Uterus (tissue), 4 donors: ENCODE results near the gene SYT9. TPM values are rescaled to one million over a fixed set of nuclear protein-coding genes. Genes with fewer than 3 reads are reported as not detected.
A peak's percentile ranks its signal among the peaks of the same experiment; 100 is the strongest.

ENCODE experiments used
- DNase-seq, 2 donors: peaks; one replicate each; pipeline ENCODE4 v3.0.0-alpha.2; 2019 to 2020
- H3K27ac ChIP-seq, 2 donors: fragments of 200-600 bp; sonication (generic); 1 replicate in 1 of 2; 2 replicates in 1 of 2; pipeline ENCODE4 v1.5.1; 2016 to 2018
- H3K27me3 ChIP-seq, 2 donors: fragments of 200-600 bp; sonication (generic); one replicate each; pipeline ENCODE4 v1.5.1; 2018 to 2019; ENCODE audit warnings: control low read depth in 1 of 2
- H3K36me3 ChIP-seq, 2 donors: fragments of 200-600 bp; sonication (generic); one replicate each; pipeline ENCODE4 v1.5.1; 2019; ENCODE audit warnings: control low read depth in 1 of 2
- H3K4me1 ChIP-seq, 2 donors: fragments of 200-600 bp; sonication (generic); one replicate each; pipeline ENCODE4 v1.5.1; 2018 to 2019; ENCODE audit warnings: control low read depth in 1 of 2
- H3K4me3 ChIP-seq, 2 donors: fragments of 200-600 bp; sonication (generic); 1 replicate in 1 of 2; 2 replicates in 1 of 2; pipeline ENCODE4 v1.5.1; 2018 to 2019; ENCODE audit warnings: mild to moderate bottlenecking in 1 of 2
- H3K9me3 ChIP-seq, 2 donors: fragments of 200-600 bp; sonication (generic); one replicate each; pipeline ENCODE4 v1.5.1; 2019; ENCODE audit warnings: control low read depth in 1 of 2
- CTCF ChIP-seq, 4 experiments: fragments of 200-600 bp in 2 of 4; fragments of 450-650 bp in 2 of 4; sonication (generic) in 2 of 4; IDR thresholded peaks; one replicate each; pipeline ENCODE4 v1.5.1; 2016 to 2019; ENCODE audit warnings: antibody characterized with exemption in 4 of 4, mild to moderate bottlenecking in 2 of 4, moderate library complexity in 1 of 4
- POLR2A ChIP-seq, 2 donors: fragments of 450-650 bp; IDR thresholded peaks; one replicate each; pipeline ENCODE4 v1.6.1; 2016; ENCODE audit warnings: antibody characterized with exemption in 2 of 2, mild to moderate bottlenecking in 1 of 2, moderate library complexity in 1 of 2
- intact Hi-C: fragments of 100-400 bp; cut with DNase I; formaldehyde crosslinking; loops from one replicate; pipeline ENCODE4 v1.15.1; 2023; ENCODE audit warnings: low total_unique reads
- total RNA-seq, 4 donors: library from RNA; depleted of rRNA in 3 of 4; stranded (reverse); fragments of >200 nt in 3 of 4; gene quantifications; one replicate each; pipeline versions ENCODE4 v1.1.0 to v1.2.4, GENCODE V29; 2014 to 2023
- donor health status: DM: yes; HTN: yes; CAD: no.

SYT9 gene
- total RNA-seq, 4 donors from 2014 or later: 0.29 to 5.8 (median 3.0) TPM; not detected in 1

GRCh38 chr11:7484645-7485044, 232.9 kb downstream of the SYT9 start:
- Histone ChIP-seq H3K27ac (peak overlapping the region; percentile 53 to 68), H3K27me3 (no peaks in the 10 kb centered on the region), H3K9me3 (no peaks in the 10 kb centered on the region), H3K36me3 (no peaks in the 10 kb centered on the region), H3K4me3 (no peak overlapping the region), H3K4me1 (peaks cover 0 to 6% of the 10 kb centered on the region in 2 donors)
- no peak for DNase-seq
- intact Hi-C loops: no loop called here
- TF ChIP-seq CTCF (IDR thresholded peaks at IDR 0.05) (no peak), POLR2A (IDR thresholded peaks at IDR 0.05) (no peak)

- H3K4me1 ChIP-seq: peaks cover 0 to 6% of the 10 kb centered on the region in 2 donors
- peak within 1 kb of the TSS; percentile 53 to 68 for H3K27ac ChIP-seq
- peak; percentile 37 to 39 for DNase-seq
- no peaks in the 10 kb centered on the region for H3K36me3 ChIP-seq
- H3K27me3 ChIP-seq: no peaks in the 10 kb centered on the region
- H3K9me3 ChIP-seq: no peaks in the 10 kb centered on the region
- TF ChIP-seq CTCF (IDR thresholded peaks at IDR 0.05) (no peak), POLR2A (IDR thresholded peaks at IDR 0.05) (no peak)
- peak within 1 kb of the TSS; percentile 16 to 32 for H3K4me3 ChIP-seq
- intact Hi-C loops: no loop called here
These were observed 233.7 kb downstream of the SYT9 start, which contains the start of gene OLFML1 for GRCh38 chr11:7485186-7486097. OLFML1 (plus strand) TSS chr11:7485506; CDS start chr11:7485876, 370 bp downstream.

- Histone ChIP-seq H3K27me3 (no peaks in the 10 kb centered on the region), H3K4me1 (peaks cover 0 to 6% of the 10 kb centered on the region in 2 donors), H3K4me3 (peak overlapping the region; percentile 16 to 32), H3K9me3 (no peaks in the 10 kb centered on the region), H3K27ac (peak overlapping the region; percentile 53 to 68), H3K36me3 (no peaks in the 10 kb centered on the region)
- no peak for DNase-seq
- intact Hi-C loops: no loop called here
- TF ChIP-seq POLR2A (IDR thresholded peaks at IDR 0.05) (no peak), CTCF (IDR thresholded peaks at IDR 0.05) (no peak)
These were observed 234.5 kb downstream of the SYT9 start for GRCh38 chr11:7486098-7486780.

- no peak for TF ChIP-seq POLR2A (IDR thresholded peaks at IDR 0.05)
- no peak for TF ChIP-seq CTCF (IDR thresholded peaks at IDR 0.05)
- intact Hi-C loops: no loop called here
- peak overlapping the region; percentile 53 to 68 for H3K27ac ChIP-seq
- DNase-seq: peak; percentile 37 to 46
- no peaks in the 10 kb centered on the region for H3K36me3 ChIP-seq
- no peaks in the 10 kb centered on the region for H3K27me3 ChIP-seq
- H3K4me1 ChIP-seq: peaks cover 0 to 6% of the 10 kb centered on the region in 2 donors
- no peaks in the 10 kb centered on the region for H3K9me3 ChIP-seq
- peak overlapping the region; percentile 4 to 32 for H3K4me3 ChIP-seq
These were observed 235.1 kb downstream of the SYT9 start for GRCh38 chr11:7486781-7487140.

GRCh38 chr11:7487360-7487759, 235.7 kb downstream of the SYT9 start:
- Histone ChIP-seq H3K9me3 (no peaks in the 10 kb centered on the region), H3K36me3 (no peaks in the 10 kb centered on the region), H3K4me1 (peaks cover 0 to 6% of the 10 kb centered on the region in 2 donors), H3K4me3 (peak overlapping the region; percentile 4 to 32), H3K27ac (no peak overlapping the region), H3K27me3 (no peaks in the 10 kb centered on the region)
- intact Hi-C loops: no loop called here
- DNase-seq: no peak
- no peak for TF ChIP-seq POLR2A (IDR thresholded peaks at IDR 0.05)
- TF ChIP-seq CTCF (IDR thresholded peaks at IDR 0.05): no peak
